HG03097 (cell line): Measurements from ENCODE around the gene GPC1.

Experiments used
- ATAC-seq: cut with Tn5 transposase; IDR thresholded peaks from one replicate; pipeline ENCODE4 v1.9.1; 2021; ENCODE audit not compliant: unreplicated experiment, low FRiP score

GPC1 gene

GRCh38 chr2:240429341-240429871 lies 6.1 kb upstream of the GPC1 start:
- ATAC-seq, result no peak

- ATAC-seq, result no peak
Observed at GRCh38 chr2:240429872-240430491, 5.5 kb upstream of the GPC1 start.

GRCh38 chr2:240430595-240430994 lies 4.9 kb upstream of the GPC1 start:
- ATAC-seq, result no peak

GRCh38 chr2:240431271-240431660 lies 4.2 kb upstream of the GPC1 start:
- no peak for ATAC-seq

GRCh38 chr2:240431661-240432424 lies 3.6 kb upstream of the GPC1 start:
- ATAC-seq, result no peak

GRCh38 chr2:240432430-240432819 lies 3.0 kb upstream of the GPC1 start:
- ATAC-seq, result no peak

GRCh38 chr2:240432820-240433801 lies 2.4 kb upstream of the GPC1 start:
- ATAC-seq, result no peak

- ATAC-seq, result no peak
Observed at GRCh38 chr2:240433973-240434727, 1.3 kb upstream of the GPC1 start.

- ATAC-seq, result peak; percentile 61
Observed at GRCh38 chr2:240434728-240435456, 571 bp upstream of the GPC1 start.

- no peak for ATAC-seq
Observed at GRCh38 chr2:240435948-240436682, 652 bp downstream of the GPC1 start.

GRCh38 chr2:240436683-240437550 lies 1.5 kb downstream of the GPC1 start:
- ATAC-seq, result no peak

- no peak for ATAC-seq
Observed at GRCh38 chr2:240437551-240437860, 2.0 kb downstream of the GPC1 start.

- ATAC-seq, result no peak
Observed at GRCh38 chr2:240437861-240438809, 2.7 kb downstream of the GPC1 start.

GRCh38 chr2:240438810-240439697 lies 3.6 kb downstream of the GPC1 start:
- no peak for ATAC-seq

- no peak for ATAC-seq
Observed at GRCh38 chr2:240439698-240440151, 4.3 kb downstream of the GPC1 start.

GRCh38 chr2:240440251-240440650 lies 4.8 kb downstream of the GPC1 start:
- no peak for ATAC-seq
